K562 (cell line): ENCODE data around the gene AMOTL1.

Source experiments
- AFF4 ChIP-seq: sonication (generic); formaldehyde crosslinking; IDR thresholded peaks from 2 replicates; pipeline ENCODE4 v1.8.0; 2023; ENCODE audit warnings: mild to moderate bottlenecking, missing genetic modification reagents
- BHLHE40 ChIP-seq: IDR thresholded peaks from 2 replicates; pipeline ENCODE4 v1.6.1; 2011; ENCODE audit warnings: low read length, improper control_type of control experiment
- ETV6 ChIP-seq, 3 experiments: fragments of 150-350 bp in 1 of 3; sonication (generic) in 1 of 3; formaldehyde crosslinking in 1 of 3; IDR thresholded peaks; 2 replicates each; pipeline versions ENCODE4 v1.6.1 to v1.8.0; 2014 to 2022; ENCODE audit warnings: borderline replicate concordance in 2 of 3, low read depth in 2 of 3, antibody characterized with exemption in 1 of 3, low read length in 1 of 3, mild to moderate bottlenecking in 1 of 3, missing genetic modification reagents in 1 of 3
- HMBOX1 ChIP-seq: sonication (generic); IDR thresholded peaks from 2 replicates; pipeline ENCODE4 v1.6.1; 2016
- MECOM ChIP-seq: fragments of 250-450 bp; sonication (Bioruptor Pico); IDR thresholded peaks from 2 replicates; pipeline ENCODE4 v1.8.0; 2022; ENCODE audit warnings: inconsistent platforms
- ZNF780A ChIP-seq: fragments of 250-450 bp; sonication (Bioruptor Pico); IDR thresholded peaks from 2 replicates; pipeline ENCODE4 v1.5.0; 2021; ENCODE audit warnings: mild to moderate bottlenecking

DNA sequence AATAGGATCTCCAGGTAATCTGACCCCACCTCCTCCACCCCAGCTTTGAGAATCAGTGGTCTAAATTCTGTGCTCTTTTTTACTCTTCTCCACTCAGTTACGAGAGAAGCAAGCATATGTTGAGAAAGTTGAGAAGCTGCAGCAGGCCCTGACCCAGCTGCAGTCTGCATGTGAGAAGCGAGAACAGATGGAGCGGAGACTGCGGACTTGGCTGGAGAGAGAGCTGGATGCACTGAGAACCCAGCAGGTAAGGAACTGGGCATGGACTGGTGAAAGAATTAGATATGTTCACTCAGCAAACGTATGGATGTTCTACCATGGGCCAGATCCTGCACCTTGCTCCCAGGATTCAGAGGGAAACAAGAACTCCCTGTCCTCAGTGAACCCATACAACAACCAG, 85.7 kb downstream of the AMOTL1 start:
- TF ChIP-seq MECOM (CRISPR knock-in tag), result no peak
- no peak for TF ChIP-seq ZNF780A
- TF ChIP-seq HMBOX1, result no peak
- TF ChIP-seq AFF4 (CRISPR knock-in tag), result no peak
- no peak for TF ChIP-seq ETV6 (IDR thresholded peaks at IDR 0.05; ENCODE audit: borderline replicate concordance in 1 of 2, low read depth in 2 of 2, low read length in 1 of 2)
- no peak for TF ChIP-seq ETV6 (CRISPR knock-in tag; IDR thresholded peaks at IDR 0.05; ENCODE audit: borderline replicate concordance)
- TF ChIP-seq BHLHE40, result no peak
